HEK293 (cell line): Measurements from ENCODE around the gene PALM2AKAP2.

ENCODE experiments used
- BCL11B ChIP-seq: fragments of 450-650 bp; formaldehyde crosslinking; IDR thresholded peaks from 2 replicates; pipeline ENCODE4 v1.5.1; 2016; ENCODE audit warnings: low read depth, missing biosample characterization, missing genetic modification characterization
- HOXD13 ChIP-seq: sonication (generic); formaldehyde crosslinking; IDR thresholded peaks from 2 replicates; pipeline ENCODE4 v1.8.0; 2022; ENCODE audit warnings: missing genetic modification reagents, borderline replicate concordance
- KLF7 ChIP-seq: fragments of 450-650 bp; formaldehyde crosslinking; IDR thresholded peaks from 2 replicates; pipeline ENCODE4 v1.5.1; 2016; ENCODE audit warnings: missing biosample characterization, missing genetic modification characterization, borderline replicate concordance
- OSR2 ChIP-seq: fragments of 450-650 bp; formaldehyde crosslinking; IDR thresholded peaks from 2 replicates; pipeline ENCODE4 v1.5.1; 2016; ENCODE audit warnings: missing biosample characterization, missing genetic modification characterization
- PRDM1 ChIP-seq: fragments of 450-650 bp; formaldehyde crosslinking; IDR thresholded peaks from 2 replicates; pipeline ENCODE4; 2016; ENCODE audit warnings: missing biosample characterization, missing genetic modification characterization
- PRDM10 ChIP-seq: fragments of 450-650 bp; formaldehyde crosslinking; IDR thresholded peaks from 2 replicates; pipeline ENCODE4 v1.5.1; 2016; ENCODE audit warnings: missing biosample characterization, missing genetic modification characterization
- YY1 ChIP-seq: fragments of 450-650 bp; formaldehyde crosslinking; IDR thresholded peaks from 2 replicates; pipeline ENCODE4 v1.5.1; 2018; ENCODE audit warnings: missing biosample characterization, missing genetic modification characterization
- ZBTB17 ChIP-seq: fragments of 450-650 bp; formaldehyde crosslinking; IDR thresholded peaks from 2 replicates; pipeline ENCODE4 v1.5.1; 2016; ENCODE audit warnings: missing biosample characterization, missing genetic modification characterization
- ZBTB44 ChIP-seq: fragments of 450-650 bp; IDR thresholded peaks from 2 replicates; pipeline ENCODE4 v1.5.1; 2018; ENCODE audit warnings: missing biosample characterization, mild to moderate bottlenecking, missing genetic modification characterization
- ZFP37 ChIP-seq: fragments of 450-650 bp; formaldehyde crosslinking; IDR thresholded peaks from 2 replicates; pipeline ENCODE4 v1.5.1; 2016; ENCODE audit warnings: missing biosample characterization, missing genetic modification characterization
- ZNF10 ChIP-seq: fragments of 450-650 bp; formaldehyde crosslinking; IDR thresholded peaks from 2 replicates; pipeline ENCODE4 v1.5.1; 2017; ENCODE audit warnings: missing biosample characterization, missing genetic modification characterization
- ZNF114 ChIP-seq: fragments of 450-650 bp; formaldehyde crosslinking; IDR thresholded peaks from 2 replicates; pipeline ENCODE4 v1.5.0; 2017; ENCODE audit warnings: missing biosample characterization, missing genetic modification characterization
- ZNF132 ChIP-seq: fragments of 450-650 bp; formaldehyde crosslinking; IDR thresholded peaks from 2 replicates; pipeline ENCODE4 v1.5.1; 2017; ENCODE audit warnings: missing biosample characterization, missing genetic modification characterization, borderline replicate concordance
- ZNF23 ChIP-seq: fragments of 450-650 bp; formaldehyde crosslinking; IDR thresholded peaks from 2 replicates; pipeline ENCODE4 v1.5.1; 2016; ENCODE audit warnings: missing biosample characterization, missing genetic modification characterization, borderline replicate concordance
- ZNF391 ChIP-seq: fragments of 450-650 bp; formaldehyde crosslinking; IDR thresholded peaks from 2 replicates; pipeline ENCODE4 v1.5.1; 2016; ENCODE audit warnings: low read depth, missing biosample characterization, missing genetic modification characterization, borderline replicate concordance
- ZNF48 ChIP-seq: fragments of 450-650 bp; formaldehyde crosslinking; IDR thresholded peaks from 2 replicates; pipeline ENCODE4 v1.5.1; 2016; ENCODE audit warnings: missing biosample characterization, missing genetic modification characterization
- ZNF521 ChIP-seq: fragments of 450-650 bp; formaldehyde crosslinking; IDR thresholded peaks from 2 replicates; pipeline ENCODE4 v1.5.1; 2017; ENCODE audit warnings: missing biosample characterization, mild to moderate bottlenecking, missing genetic modification characterization
- ZNF544 ChIP-seq: fragments of 450-650 bp; formaldehyde crosslinking; IDR thresholded peaks from 2 replicates; pipeline ENCODE4 v1.5.0; 2017; ENCODE audit warnings: missing biosample characterization, missing genetic modification characterization
- ZNF560 ChIP-seq: fragments of 450-650 bp; formaldehyde crosslinking; IDR thresholded peaks from 2 replicates; pipeline ENCODE4 v1.5.1; 2017; ENCODE audit warnings: missing biosample characterization, missing genetic modification characterization, borderline replicate concordance
- ZNF600 ChIP-seq: fragments of 450-650 bp; formaldehyde crosslinking; IDR thresholded peaks from 2 replicates; pipeline ENCODE4 v1.5.1; 2016; ENCODE audit warnings: missing biosample characterization, missing genetic modification characterization
- ZNF621 ChIP-seq: fragments of 450-650 bp; formaldehyde crosslinking; IDR thresholded peaks from 2 replicates; pipeline ENCODE4 v1.5.1; 2017; ENCODE audit warnings: missing biosample characterization, missing genetic modification characterization
- ZNF626 ChIP-seq: fragments of 450-650 bp; sonication (Bioruptor Pico); formaldehyde crosslinking; IDR thresholded peaks from 2 replicates; pipeline ENCODE4 v1.5.1; 2018; ENCODE audit warnings: missing biosample characterization, missing genetic modification characterization, inconsistent platforms
- ZNF660 ChIP-seq: fragments of 450-650 bp; IDR thresholded peaks from 2 replicates; pipeline ENCODE4 v1.5.1; 2018; ENCODE audit warnings: missing biosample characterization, mild to moderate bottlenecking, missing genetic modification characterization
- ZNF701 ChIP-seq: fragments of 450-650 bp; formaldehyde crosslinking; IDR thresholded peaks from 2 replicates; pipeline ENCODE4 v1.5.1; 2016; ENCODE audit warnings: missing biosample characterization, missing genetic modification characterization
- ZNF704 ChIP-seq: fragments of 450-650 bp; formaldehyde crosslinking; IDR thresholded peaks from 2 replicates; pipeline ENCODE4 v1.5.1; 2016; ENCODE audit warnings: missing biosample characterization, missing genetic modification characterization
- ZNF785 ChIP-seq: fragments of 450-650 bp; formaldehyde crosslinking; IDR thresholded peaks from 2 replicates; pipeline ENCODE4 v1.5.1; 2016; ENCODE audit warnings: missing biosample characterization, missing genetic modification characterization
- ZSCAN4 ChIP-seq: fragments of 450-650 bp; formaldehyde crosslinking; IDR thresholded peaks from 2 replicates; pipeline ENCODE4 v1.5.1; 2017; ENCODE audit warnings: missing biosample characterization, missing genetic modification characterization
- TF ChIP-seq, protein P1 (sequence below): fragments of 450-650 bp; formaldehyde crosslinking; IDR thresholded peaks from 2 replicates; pipeline ENCODE4; 2016; ENCODE audit warnings: missing biosample characterization, missing genetic modification characterization
- TF ChIP-seq, protein P2 (sequence below): fragments of 450-650 bp; formaldehyde crosslinking; optimal IDR thresholded peaks from 2 replicates; pipeline ENCODE3; 2016; ENCODE audit warnings: missing biosample characterization, mild to moderate bottlenecking, missing genetic modification characterization
- TF ChIP-seq, protein P3 (sequence below): fragments of 450-650 bp; formaldehyde crosslinking; IDR thresholded peaks from 2 replicates; pipeline ENCODE4 v1.5.1; 2016; ENCODE audit warnings: missing biosample characterization, missing genetic modification characterization

Gene PALM2AKAP2

GRCh38 chr9:109730228-109730627 is 49.8 kb upstream of the PALM2AKAP2 start (continued):
- TF ChIP-seq, protein P1, sequence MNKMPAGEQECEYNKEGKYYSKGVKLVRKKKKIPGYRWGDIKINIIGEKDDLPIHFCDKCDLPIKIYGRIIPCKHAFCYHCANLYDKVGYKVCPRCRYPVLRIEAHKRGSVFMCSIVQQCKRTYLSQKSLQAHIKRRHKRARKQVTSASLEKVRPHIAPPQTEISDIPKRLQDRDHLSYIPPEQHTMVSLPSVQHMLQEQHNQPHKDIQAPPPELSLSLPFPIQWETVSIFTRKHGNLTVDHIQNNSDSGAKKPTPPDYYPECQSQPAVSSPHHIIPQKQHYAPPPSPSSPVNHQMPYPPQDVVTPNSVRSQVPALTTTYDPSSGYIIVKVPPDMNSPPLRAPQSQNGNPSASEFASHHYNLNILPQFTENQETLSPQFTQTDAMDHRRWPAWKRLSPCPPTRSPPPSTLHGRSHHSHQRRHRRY: no peak
- TF ChIP-seq OSR2 (tag by site-specific recombination) (peak; percentile 72; the same call in 1 of the 2 replicates), ZNF132 (tag by site-specific recombination) (no peak), ZNF521 (tag by site-specific recombination) (no peak), KLF7 (tag by site-specific recombination) (no peak), PRDM1 (tag by site-specific recombination) (no peak), ZSCAN4 (tag by site-specific recombination) (peak; percentile 28), PRDM10 (tag by site-specific recombination) (peak; percentile 19; the same call in 1 of the 2 replicates), ZNF114 (no peak), ZNF391 (tag by site-specific recombination) (no peak), ZNF701 (tag by site-specific recombination) (no peak), ZNF560 (no peak), BCL11B (tag by site-specific recombination) (no peak), ZNF785 (no peak), ZNF48 (tag by site-specific recombination) (no peak), ZNF600 (0 out of 2 replicates have a peak, but pooled peaks have one; percentile 16), ZNF626 (tag by site-specific recombination) (no peak), ZBTB44 (tag by site-specific recombination) (peak; percentile 80), YY1 (no peak), ZNF660 (tag by site-specific recombination) (peak; percentile 64), ZNF23 (tag by site-specific recombination) (no peak), ZNF544 (tag by site-specific recombination) (no peak), HOXD13 (CRISPR knock-in tag) (peak; percentile 88; the same call in 1 of the 2 replicates), ZNF704 (tag by site-specific recombination) (no peak), ZNF621 (tag by site-specific recombination) (no peak), ZFP37 (tag by site-specific recombination) (no peak), ZBTB17 (tag by site-specific recombination) (peak; percentile 35; the same call in 1 of the 2 replicates), ZNF10 (tag by site-specific recombination) (no peak)
- TF ChIP-seq, protein P2, sequence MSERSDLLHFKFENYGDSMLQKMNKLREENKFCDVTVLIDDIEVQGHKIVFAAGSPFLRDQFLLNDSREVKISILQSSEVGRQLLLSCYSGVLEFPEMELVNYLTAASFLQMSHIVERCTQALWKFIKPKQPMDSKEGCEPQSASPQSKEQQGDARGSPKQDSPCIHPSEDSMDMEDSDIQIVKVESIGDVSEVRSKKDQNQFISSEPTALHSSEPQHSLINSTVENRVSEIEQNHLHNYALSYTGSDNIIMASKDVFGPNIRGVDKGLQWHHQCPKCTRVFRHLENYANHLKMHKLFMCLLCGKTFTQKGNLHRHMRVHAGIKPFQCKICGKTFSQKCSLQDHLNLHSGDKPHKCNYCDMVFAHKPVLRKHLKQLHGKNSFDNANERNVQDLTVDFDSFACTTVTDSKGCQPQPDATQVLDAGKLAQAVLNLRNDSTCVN: no peak
- TF ChIP-seq, protein P3, sequence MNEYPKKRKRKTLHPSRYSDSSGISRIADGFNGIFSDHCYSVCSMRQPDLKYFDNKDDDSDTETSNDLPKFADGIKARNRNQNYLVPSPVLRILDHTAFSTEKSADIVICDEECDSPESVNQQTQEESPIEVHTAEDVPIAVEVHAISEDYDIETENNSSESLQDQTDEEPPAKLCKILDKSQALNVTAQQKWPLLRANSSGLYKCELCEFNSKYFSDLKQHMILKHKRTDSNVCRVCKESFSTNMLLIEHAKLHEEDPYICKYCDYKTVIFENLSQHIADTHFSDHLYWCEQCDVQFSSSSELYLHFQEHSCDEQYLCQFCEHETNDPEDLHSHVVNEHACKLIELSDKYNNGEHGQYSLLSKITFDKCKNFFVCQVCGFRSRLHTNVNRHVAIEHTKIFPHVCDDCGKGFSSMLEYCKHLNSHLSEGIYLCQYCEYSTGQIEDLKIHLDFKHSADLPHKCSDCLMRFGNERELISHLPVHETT (tag by site-specific recombination): no peak
